Hepatocyte (in vitro differentiated cells): ENCODE measurements around the gene CEP85. TPM values are rescaled to one million over a fixed set of nuclear protein-coding genes. Genes with fewer than 3 reads are reported as not detected.

Source experiments
- DNase-seq: peaks from one replicate; pipeline ENCODE4 v3.0.0-alpha.2; 2016; ENCODE audit warnings: low spot score
- H2AFZ ChIP-seq: fragments of 200-600 bp; sonication (generic); 2 replicates; pipeline ENCODE4 v1.6.0; 2016; ENCODE audit warnings: antibody characterized with exemption, mild to moderate bottlenecking
- H3K27ac ChIP-seq: fragments of 200-600 bp; sonication (generic); 2 replicates; pipeline ENCODE4 v1.5.1; 2016; ENCODE audit warnings: mild to moderate bottlenecking
- H3K27me3 ChIP-seq: fragments of 200-600 bp; sonication (generic); 2 replicates; pipeline ENCODE4 v1.6.1; 2016
- H3K36me3 ChIP-seq: fragments of 200-600 bp; sonication (generic); replicated peaks from 2 replicates; pipeline ENCODE4 v1.5.1; 2016; ENCODE audit warnings: low read depth; ENCODE audit not compliant: insufficient read depth
- H3K4me1 ChIP-seq: fragments of 200-600 bp; sonication (generic); 2 replicates; pipeline ENCODE4 v1.5.1; 2016; ENCODE audit warnings: mild to moderate bottlenecking, moderate library complexity; ENCODE audit not compliant: insufficient read depth
- H3K4me2 ChIP-seq: fragments of 200-600 bp; sonication (generic); 2 replicates; pipeline ENCODE4 v1.6.0; 2016
- H3K4me3 ChIP-seq: fragments of 200-600 bp; sonication (generic); 2 replicates; pipeline ENCODE4 v1.5.1; 2016; ENCODE audit warnings: mild to moderate bottlenecking
- H3K79me2 ChIP-seq: fragments of 200-600 bp; sonication (generic); 2 replicates; pipeline ENCODE4 v1.6.0; 2017; ENCODE audit warnings: mild to moderate bottlenecking
- H3K9me2 ChIP-seq: fragments of 200-600 bp; sonication (generic); replicated peaks from 2 replicates; pipeline ENCODE4 v1.6.0; 2017; ENCODE audit warnings: mild to moderate bottlenecking; ENCODE audit not compliant: insufficient read depth
- H3K9me3 ChIP-seq: fragments of 200-600 bp; sonication (generic); 2 replicates; pipeline ENCODE4 v1.5.1; 2016; ENCODE audit warnings: low read depth, mild to moderate bottlenecking
- H4K20me1 ChIP-seq: fragments of 200-600 bp; sonication (generic); 2 replicates; pipeline ENCODE4 v1.6.0; 2016; ENCODE audit warnings: mild to moderate bottlenecking; ENCODE audit not compliant: insufficient read depth, poor library complexity, severe bottlenecking
- EZH2 ChIP-seq: fragments of 200-600 bp; sonication (generic); IDR thresholded peaks from 2 replicates; pipeline ENCODE4 v1.6.1; 2016; ENCODE audit warnings: antibody characterized with exemption, mild to moderate bottlenecking, borderline replicate concordance
- EZH2phosphoT487 ChIP-seq: fragments of 200-600 bp; sonication (generic); IDR thresholded peaks from one replicate; pipeline ENCODE4 v1.6.1; 2018; ENCODE audit warnings: antibody characterized with exemption, mild to moderate bottlenecking, low read depth, moderate library complexity; ENCODE audit not compliant: unreplicated experiment, severe bottlenecking
- WGBS: methylation state at CpG from one replicate; pipeline ENCODE4 v1.1.6; 2016; ENCODE audit warnings: low lambda C conversion rate; ENCODE audit errors: missing lambda C conversion rate; 5-methylcytosine and 5-hydroxymethylcytosine counted together
- polyA plus RNA-seq: library from polyadenylated mRNA; unstranded; fragments of >200 nt; fragmentation: Nextera tagmentation; extraction: Ambion mirVana; gene quantifications from 2 replicates; pipeline ENCODE4 v1.2.1, GENCODE V29; 2016
- total RNA-seq: library from RNA; depleted of rRNA; stranded (reverse); fragments of >200 nt; gene quantifications from 2 replicates; pipeline ENCODE4 v1.2.3, GENCODE V29; 2014
- TF ChIP-seq, protein P1 (sequence below): fragments of 200-600 bp; sonication (generic); IDR thresholded peaks from 2 replicates; pipeline ENCODE4 v1.5.1; 2016; ENCODE audit warnings: antibody characterized with exemption, mild to moderate bottlenecking; ENCODE audit not compliant: poor library complexity

The CEP85 gene
- total and polyA plus RNA-seq, 2 experiments from 2014 or later: 12.4 to 14.6 TPM

DNA sequence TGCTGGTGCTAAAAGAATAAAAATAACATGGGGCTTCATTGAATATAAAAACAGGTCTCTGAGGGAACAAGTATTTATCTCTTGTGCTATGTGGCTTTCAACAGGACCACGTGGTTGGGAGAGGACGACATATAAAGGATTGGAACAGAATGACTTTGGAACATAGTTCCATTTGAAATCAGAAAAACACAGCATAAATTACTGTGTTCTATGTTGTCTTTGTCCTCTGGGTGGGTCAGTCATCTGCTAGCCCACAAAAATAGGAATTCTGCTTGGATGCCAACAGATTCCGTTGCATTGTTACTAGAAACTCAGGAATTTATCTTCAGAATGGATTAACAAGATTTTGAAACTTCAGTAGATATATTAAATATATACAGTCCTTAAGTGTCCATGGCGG, 5.9 kb downstream of the CEP85 start:
- H3K9me2 ChIP-seq: no peaks in the 10 kb centered on the region
- H3K9me3 ChIP-seq: no peaks in the 10 kb centered on the region
- DNase-seq: no peak
- TF ChIP-seq, protein P1, sequence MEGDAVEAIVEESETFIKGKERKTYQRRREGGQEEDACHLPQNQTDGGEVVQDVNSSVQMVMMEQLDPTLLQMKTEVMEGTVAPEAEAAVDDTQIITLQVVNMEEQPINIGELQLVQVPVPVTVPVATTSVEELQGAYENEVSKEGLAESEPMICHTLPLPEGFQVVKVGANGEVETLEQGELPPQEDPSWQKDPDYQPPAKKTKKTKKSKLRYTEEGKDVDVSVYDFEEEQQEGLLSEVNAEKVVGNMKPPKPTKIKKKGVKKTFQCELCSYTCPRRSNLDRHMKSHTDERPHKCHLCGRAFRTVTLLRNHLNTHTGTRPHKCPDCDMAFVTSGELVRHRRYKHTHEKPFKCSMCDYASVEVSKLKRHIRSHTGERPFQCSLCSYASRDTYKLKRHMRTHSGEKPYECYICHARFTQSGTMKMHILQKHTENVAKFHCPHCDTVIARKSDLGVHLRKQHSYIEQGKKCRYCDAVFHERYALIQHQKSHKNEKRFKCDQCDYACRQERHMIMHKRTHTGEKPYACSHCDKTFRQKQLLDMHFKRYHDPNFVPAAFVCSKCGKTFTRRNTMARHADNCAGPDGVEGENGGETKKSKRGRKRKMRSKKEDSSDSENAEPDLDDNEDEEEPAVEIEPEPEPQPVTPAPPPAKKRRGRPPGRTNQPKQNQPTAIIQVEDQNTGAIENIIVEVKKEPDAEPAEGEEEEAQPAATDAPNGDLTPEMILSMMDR: no peak
- TF ChIP-seq EZH2phosphoT487: no peak
- TF ChIP-seq EZH2: no peak
- no peaks in the 10 kb centered on the region for H3K36me3 ChIP-seq
- no peak overlapping the region for H2AFZ ChIP-seq
- H3K79me2 ChIP-seq: peaks cover 68% of the 10 kb centered on the region
- H4K20me1 ChIP-seq: no peaks in the 10 kb centered on the region
- H3K27me3 ChIP-seq: no peaks in the 10 kb centered on the region
- H3K4me3 ChIP-seq: no peak overlapping the region
- WGBS: 95% methylated on average over 4 of the region's 4 CpGs
- H3K4me1 ChIP-seq: peaks cover 5% of the 10 kb centered on the region
- H3K27ac ChIP-seq: no peak overlapping the region
- H3K4me2 ChIP-seq: no peak overlapping the region

DNA sequence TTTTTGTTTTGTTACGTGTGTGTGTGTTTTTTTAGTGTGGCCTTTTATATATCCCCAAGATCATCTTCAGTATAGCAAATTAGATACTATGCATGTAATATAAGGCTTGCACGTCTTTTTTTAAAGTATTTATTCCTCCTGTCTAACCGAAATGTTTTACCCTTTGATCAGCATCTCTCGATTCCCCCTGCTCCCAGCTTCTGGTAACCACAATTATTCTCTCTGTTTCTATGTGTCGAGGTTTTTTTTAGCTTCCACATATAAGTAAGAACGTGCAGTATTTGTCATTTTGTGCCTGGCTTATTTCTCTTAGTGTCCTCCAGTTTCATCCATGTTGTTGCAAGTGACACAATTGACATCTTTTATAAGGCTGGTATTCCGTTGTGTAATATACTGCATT, 18.7 kb downstream of the CEP85 start:
- no peaks in the 10 kb centered on the region for H3K9me3 ChIP-seq
- H3K27me3 ChIP-seq: no peaks in the 10 kb centered on the region
- TF ChIP-seq EZH2phosphoT487: no peak
- H3K4me2 ChIP-seq: no peak overlapping the region
- H3K36me3 ChIP-seq: no peaks in the 10 kb centered on the region
- H3K27ac ChIP-seq: no peak overlapping the region
- H2AFZ ChIP-seq: no peak overlapping the region
- WGBS: 79% methylated on average over 7 of the region's 7 CpGs
- no peak overlapping the region for H3K4me3 ChIP-seq
- H3K4me1 ChIP-seq: no peaks in the 10 kb centered on the region
- no peaks in the 10 kb centered on the region for H4K20me1 ChIP-seq
- H3K9me2 ChIP-seq: no peaks in the 10 kb centered on the region
- no peak for DNase-seq
- no peaks in the 10 kb centered on the region for H3K79me2 ChIP-seq

DNA sequence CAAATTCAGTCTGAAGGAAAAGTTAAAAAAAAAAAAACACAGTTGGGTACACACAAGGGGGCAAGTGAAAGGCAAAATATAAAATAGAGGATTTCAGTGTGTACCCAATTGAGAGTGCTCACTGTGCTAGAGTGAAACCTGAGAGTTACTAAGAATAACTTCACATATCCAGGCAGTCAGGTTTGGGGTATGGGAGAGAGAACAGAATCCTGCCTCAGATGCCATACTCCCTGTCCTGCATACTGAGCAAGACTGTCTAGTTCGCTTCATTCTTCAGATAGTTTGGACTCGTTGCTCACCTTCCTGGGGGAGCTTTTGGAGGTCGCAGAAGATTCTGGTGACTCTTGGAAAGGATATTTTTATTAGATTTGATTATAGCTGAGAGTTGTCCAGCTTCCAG, 20.4 kb downstream of the CEP85 start:
- no peaks in the 10 kb centered on the region for H3K79me2 ChIP-seq
- WGBS: 84% methylated on average over 3 of the region's 3 CpGs
- no peaks in the 10 kb centered on the region for H3K9me3 ChIP-seq
- no peak overlapping the region for H2AFZ ChIP-seq
- no peak overlapping the region for H3K4me2 ChIP-seq
- H3K4me3 ChIP-seq: no peak overlapping the region
- H3K27me3 ChIP-seq: no peaks in the 10 kb centered on the region
- no peaks in the 10 kb centered on the region for H3K4me1 ChIP-seq
- no peaks in the 10 kb centered on the region for H3K36me3 ChIP-seq
- no peak overlapping the region for H3K27ac ChIP-seq
- DNase-seq: no peak
- no peaks in the 10 kb centered on the region for H4K20me1 ChIP-seq
- no peaks in the 10 kb centered on the region for H3K9me2 ChIP-seq
- no peak for TF ChIP-seq EZH2
- TF ChIP-seq, protein P1: no peak
- no peak for TF ChIP-seq EZH2phosphoT487

DNA sequence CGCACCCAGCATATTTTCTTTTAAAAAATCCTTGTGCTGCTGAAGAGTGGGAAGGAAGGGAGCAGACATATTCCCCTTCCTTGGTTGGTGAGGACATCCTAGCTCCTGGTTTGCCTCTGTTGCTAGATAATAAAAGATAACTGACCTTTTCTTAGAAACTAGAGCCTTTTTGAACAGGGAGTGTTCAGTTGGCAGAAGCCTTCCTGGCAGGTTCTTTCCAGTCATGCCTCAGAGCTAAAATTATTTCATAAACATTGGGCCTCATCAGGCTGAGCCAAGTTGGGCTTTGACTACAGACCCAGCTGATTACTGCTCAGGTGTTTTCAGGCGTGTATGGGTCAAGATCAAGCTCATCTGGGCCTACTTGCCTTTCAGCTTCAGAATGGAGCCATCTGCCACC, 23.2 kb downstream of the CEP85 start:
- Histone ChIP-seq H3K27me3 (no peaks in the 10 kb centered on the region), H3K4me1 (no peaks in the 10 kb centered on the region), H3K9me3 (no peaks in the 10 kb centered on the region), H3K36me3 (no peaks in the 10 kb centered on the region), H3K9me2 (no peaks in the 10 kb centered on the region), H3K27ac (no peak overlapping the region), H3K79me2 (no peaks in the 10 kb centered on the region), H3K4me2 (no peak overlapping the region), H4K20me1 (no peaks in the 10 kb centered on the region), H3K4me3 (no peak overlapping the region), H2AFZ (no peak overlapping the region)
- 95% methylated on average over 2 of the region's 2 CpGs for WGBS
- DNase-seq: no peak
- TF ChIP-seq, protein P1: no peak
- no peak for TF ChIP-seq EZH2
- TF ChIP-seq EZH2phosphoT487: no peak
